Heart right ventricle (tissue), 16 donors: ENCODE data around the gene CACNA2D4. TPM values are rescaled to one million over a fixed set of nuclear protein-coding genes. Genes with fewer than 3 reads are reported as not detected.
A peak's percentile ranks its signal among the peaks of the same experiment; 100 is the strongest.

Experiments
- ATAC-seq, 8 donors: fragments of 200-7000 bp; cut with Tn5 transposase; one replicate each; pipeline ENCODE4 v1.9.1; 2020; ENCODE audit warnings: mild to moderate bottlenecking in 8 of 8, moderate library complexity in 8 of 8, moderate number of reproducible peaks in 1 of 8
- DNase-seq, 2 donors: peaks; one replicate each; pipeline ENCODE4 v3.0.0-alpha.2; 2020
- H3K27ac ChIP-seq, 10 donors: fragments of 200-600 bp; sonication (generic) in 2 of 10; one replicate each; pipeline versions ENCODE4 v1.5.0 to v1.8.0; 2020 to 2022; ENCODE audit warnings: mild to moderate bottlenecking in 3 of 10
- H3K27me3 ChIP-seq, 7 donors: fragments of 200-600 bp; one replicate each; pipeline ENCODE4 v1.8.0; 2021 to 2022; ENCODE audit warnings: mild to moderate bottlenecking in 2 of 7
- H3K36me3 ChIP-seq, 9 donors: fragments of 200-600 bp; sonication (generic) in 1 of 9; one replicate each; pipeline versions ENCODE4 v1.5.0 to v1.8.0; 2020 to 2022; ENCODE audit warnings: mild to moderate bottlenecking in 2 of 9
- H3K4me1 ChIP-seq, 9 donors: fragments of 200-600 bp; sonication (generic) in 1 of 9; one replicate each; pipeline versions ENCODE4 v1.5.0 to v1.8.0; 2020 to 2022; ENCODE audit warnings: mild to moderate bottlenecking in 4 of 9
- H3K4me3 ChIP-seq, 10 donors: fragments of 200-600 bp; sonication (generic) in 2 of 10; one replicate each; pipeline versions ENCODE4 v1.5.0 to v1.8.0; 2020 to 2022; ENCODE audit warnings: mild to moderate bottlenecking in 7 of 10, moderate library complexity in 2 of 10
- H3K9me3 ChIP-seq, 11 donors: fragments of 200-600 bp in 10 of 11; sonication (generic) in 2 of 11; one replicate each; pipeline versions ENCODE4 v1.5.0 to v1.8.0; 2013 to 2022; ENCODE audit warnings: mild to moderate bottlenecking in 2 of 11, control low read depth in 1 of 11, moderate library complexity in 1 of 11
- WGBS, 2 donors: extraction: QIAGEN DNeasy Blood & Tissue Kit; methylation state at CpG; one replicate each; pipeline ENCODE4 v1.1.7; 2013; ENCODE audit warnings: inconsistent platforms in 1 of 2; 5-methylcytosine and 5-hydroxymethylcytosine counted together
- intact Hi-C, 10 donors: fragments of 100-400 bp; cut with DNase I; formaldehyde crosslinking; loops; one replicate each; pipeline versions ENCODE4 v1.11.1 to v1.14.2; 2022
- polyA plus RNA-seq, 2 donors: library from polyadenylated mRNA; stranded (reverse); fragments of 200-250 nt; gene quantifications; one replicate each; pipeline ENCODE4 v1.2.3, GENCODE V29; 2013
- total RNA-seq, 10 donors: library from RNA; stranded (reverse); fragmentation: NEBNext Ultra II Directional in 3 of 10; extraction: Animal tissue kit (Norgen Biotek cat#: 25700) in 3 of 10; gene quantifications; one replicate each; pipeline versions ENCODE4 v1.2.1 to v1.2.4, GENCODE V29; 2021 to 2023
- TF ChIP-seq, protein P1 (sequence below), 9 donors: fragments of 200-600 bp; sonication (generic) in 2 of 9; IDR thresholded peaks; one replicate each; pipeline versions ENCODE4 v1.5.0 to v1.8.0; 2021 to 2022; ENCODE audit warnings: antibody characterized with exemption in 9 of 9, mild to moderate bottlenecking in 5 of 9, moderate library complexity in 1 of 9
- donor health status: Arrhythmogenic right ventricular cardiomyopathy.
- donor health status: ischemic (EF 13 %, LVEDD 7.1; RV severe dilation, severe dysfunction).
- donor health status: healthy with polysubstance abuse.
- donor health status: DM: no; HTN: yes; CAD: no.
- donor health status: DM: no; HTN: no; CAD: no.
- donor health status: ischemic (EF 25% LVEDD 6.9; RV normal size, moderate dysfunction).
- donor health status: ischemic (EF 25% LVEDD 5.7; RV mildly dilated, moderate dysfunction).
- donor health status: healthy.
- donor health status: DM: yes; HTN: yes; CAD: no.
- donor health status: Ischemic cardiomyopathy.
- donor health status: ischemic (EF 35%, LVEDD 5.7; RV mildly dilated, moderate dysfunction).
- donor health status: nonischemic (EF 11% LVEDD 7.7; RV severe dilation, severe dysfunction).
- donor health status: DM: yes; HTN: yes; CAD: no.
- donor health status: PGD.
- donor health status: ischemic (EF 29% LVEDD 5.4; RV normal size, mild dysfunction).
- donor health status: nonischemic (EF 23%, LVEDD 6.1; RV moderate dilation, normal function).

Gene CACNA2D4
- total and polyA plus RNA-seq, 12 donors, result 0.19 to 6.2 (median 0.95) TPM

DNA sequence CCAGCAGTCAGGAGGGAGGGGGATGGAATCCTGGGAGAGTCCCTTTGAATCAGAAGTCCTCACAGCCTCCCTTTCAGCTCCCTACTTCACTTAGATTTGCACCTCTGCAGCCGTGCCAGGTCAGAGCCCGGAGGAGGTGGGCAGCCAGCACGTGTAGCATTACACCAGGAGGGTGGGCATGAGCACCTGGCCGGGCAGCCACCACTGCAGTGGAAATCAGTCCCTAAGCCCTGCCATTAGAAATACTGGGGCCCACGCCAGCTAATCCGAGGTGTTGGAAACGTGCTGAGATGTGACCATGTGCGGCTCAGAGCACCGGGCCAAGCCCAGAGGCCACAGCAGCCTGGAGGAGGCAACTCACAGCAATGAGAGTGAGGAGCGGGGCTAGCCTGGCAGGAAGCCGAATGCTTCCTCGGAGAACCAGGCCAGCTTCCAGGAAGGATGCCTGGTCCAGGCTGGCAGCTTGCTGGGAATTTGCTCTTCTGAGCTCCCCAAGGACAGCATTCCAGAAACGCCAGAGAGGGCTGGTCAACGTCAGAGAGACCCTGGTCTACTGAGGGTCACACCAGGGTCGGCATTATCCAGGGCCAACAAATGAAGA lies 9.4 kb upstream of the CACNA2D4 start:
- 37 to 42% methylated on average over 15 of the region's 15 CpGs for WGBS, 2 donors
- no peaks in the 10 kb centered on the region for H3K36me3 ChIP-seq
- no peaks in the 10 kb centered on the region for H3K9me3 ChIP-seq
- ATAC-seq, result peak; percentile 59 to 83 (median 78)
- H3K27me3 ChIP-seq, result peaks cover 0 to 12% (median 4%) of the 10 kb centered on the region in 7 donors
- TF ChIP-seq, protein P1, sequence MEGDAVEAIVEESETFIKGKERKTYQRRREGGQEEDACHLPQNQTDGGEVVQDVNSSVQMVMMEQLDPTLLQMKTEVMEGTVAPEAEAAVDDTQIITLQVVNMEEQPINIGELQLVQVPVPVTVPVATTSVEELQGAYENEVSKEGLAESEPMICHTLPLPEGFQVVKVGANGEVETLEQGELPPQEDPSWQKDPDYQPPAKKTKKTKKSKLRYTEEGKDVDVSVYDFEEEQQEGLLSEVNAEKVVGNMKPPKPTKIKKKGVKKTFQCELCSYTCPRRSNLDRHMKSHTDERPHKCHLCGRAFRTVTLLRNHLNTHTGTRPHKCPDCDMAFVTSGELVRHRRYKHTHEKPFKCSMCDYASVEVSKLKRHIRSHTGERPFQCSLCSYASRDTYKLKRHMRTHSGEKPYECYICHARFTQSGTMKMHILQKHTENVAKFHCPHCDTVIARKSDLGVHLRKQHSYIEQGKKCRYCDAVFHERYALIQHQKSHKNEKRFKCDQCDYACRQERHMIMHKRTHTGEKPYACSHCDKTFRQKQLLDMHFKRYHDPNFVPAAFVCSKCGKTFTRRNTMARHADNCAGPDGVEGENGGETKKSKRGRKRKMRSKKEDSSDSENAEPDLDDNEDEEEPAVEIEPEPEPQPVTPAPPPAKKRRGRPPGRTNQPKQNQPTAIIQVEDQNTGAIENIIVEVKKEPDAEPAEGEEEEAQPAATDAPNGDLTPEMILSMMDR (IDR thresholded peaks at IDR 0.05), result no peak
- peaks cover 0 to 61% (median 28%) of the 10 kb centered on the region in 9 donors for H3K4me1 ChIP-seq
- no peak overlapping the region for H3K4me3 ChIP-seq
- peak overlapping the region in 5 of 10 donors; percentile 12 to 52 (median 20) for H3K27ac ChIP-seq
- peak; percentile 76 for DNase-seq
- intact Hi-C loops, result no loop called here

GRCh38 chr12:1927051-1927680 lies 8.7 kb upstream of the CACNA2D4 start:
- WGBS, 2 donors, result 89 to 93% methylated on average over 11 of the region's 11 CpGs
- no peak for ATAC-seq
- Histone ChIP-seq H3K4me1 (peaks cover 0 to 54% (median 28%) of the 10 kb centered on the region in 9 donors), H3K27ac (peak overlapping the region in 3 of 10 donors; percentile 12 to 39 (median 20)), H3K9me3 (no peaks in the 10 kb centered on the region), H3K4me3 (no peak overlapping the region), H3K27me3 (peaks cover 0 to 14% (median 7%) of the 10 kb centered on the region in 7 donors), H3K36me3 (no peaks in the 10 kb centered on the region)
- intact Hi-C loops, result no loop called here
- no peak for DNase-seq
- TF ChIP-seq, protein P1 (IDR thresholded peaks at IDR 0.05), result no peak

- intact Hi-C loops, result no loop called here
- TF ChIP-seq, protein P1 (IDR thresholded peaks at IDR 0.05), result no peak
- Histone ChIP-seq H3K36me3 (no peaks in the 10 kb centered on the region), H3K27me3 (peaks cover 0 to 14% (median 7%) of the 10 kb centered on the region in 7 donors), H3K27ac (no peak overlapping the region), H3K4me3 (no peak overlapping the region), H3K9me3 (no peaks in the 10 kb centered on the region), H3K4me1 (peaks cover 0 to 45% (median 27%) of the 10 kb centered on the region in 9 donors)
- DNase-seq (no peak), ATAC-seq (peak in 4 of 8 donors; percentile 32 to 55 (median 38))
- WGBS, 2 donors, result 44 to 63% methylated on average over 7 of the region's 7 CpGs
These were observed 7.8 kb upstream of the CACNA2D4 start for GRCh38 chr12:1926251-1926657.

- no peak overlapping the region for H3K4me3 ChIP-seq
- no peak overlapping the region for H3K27ac ChIP-seq
- H3K36me3 ChIP-seq, result no peaks in the 10 kb centered on the region
- intact Hi-C loops, result no loop called here
- H3K9me3 ChIP-seq, result no peaks in the 10 kb centered on the region
- TF ChIP-seq, protein P1 (IDR thresholded peaks at IDR 0.05), result no peak
- H3K27me3 ChIP-seq, result peaks cover 0 to 14% (median 7%) of the 10 kb centered on the region in 7 donors
- peaks cover 0 to 44% (median 31%) of the 10 kb centered on the region in 9 donors for H3K4me1 ChIP-seq
- WGBS, 2 donors, result 56 to 62% methylated on average over 3 of the region's 3 CpGs
- no peak for ATAC-seq
- no peak for DNase-seq
These were observed 7.2 kb upstream of the CACNA2D4 start for GRCh38 chr12:1925684-1926006.
